NCI-H1694 treated with DMSO at 0.1 percent for 48 hours (cell line): ENCODE data around the gene OR52A5.
"Not testable (repeated sequence)": the region's sequence is repeated elsewhere in the genome, so short reads cannot be mapped to it uniquely, and the experiment has no call there.

Experiments
- DNase-seq: peaks from one replicate; lab custom pipeline; 2025; lab: John Stamatoyannopoulos, UW

OR52A5 gene

GRCh38 chr11:5137996-5138395 is at the start of gene OR52A5:
Gene OR52A5, minus strand, starts transcription at chr11:5138356. Its CDS starts 5,714 bp downstream, at chr11:5132642.
- no peak for DNase-seq

- DNase-seq, result no peak
Observed at GRCh38 chr11:5178046-5178837, 40.1 kb upstream of the OR52A5 start.

- DNase-seq, result no peak
Observed at GRCh38 chr11:5174934-5175333, 36.8 kb upstream of the OR52A5 start.

DNA sequence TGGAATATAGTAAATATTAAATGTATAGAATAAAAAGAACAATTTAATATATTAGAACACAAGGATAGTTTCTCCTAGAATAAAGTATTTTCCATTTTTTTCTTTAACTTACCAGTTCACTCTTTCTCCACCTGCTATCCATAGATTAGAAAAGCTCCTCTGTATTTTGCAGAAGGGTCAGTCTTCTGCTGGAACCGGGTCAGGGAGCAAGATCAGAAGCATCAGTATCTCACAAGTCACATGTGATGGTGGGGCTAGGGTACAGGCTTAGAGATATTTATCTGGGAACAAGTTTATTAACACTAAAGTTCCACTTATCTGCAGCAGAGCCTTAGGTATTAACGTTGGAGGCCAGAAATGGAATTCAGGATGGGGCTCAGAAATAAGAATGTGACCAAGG is 33.7 kb upstream of the OR52A5 start:
- DNase-seq, result no peak

- DNase-seq, result not testable (repeated sequence)
Observed at GRCh38 chr11:5165898-5166297, 27.7 kb upstream of the OR52A5 start.

- DNase-seq, result not testable (repeated sequence)
Observed at GRCh38 chr11:5164807-5165206, 26.7 kb upstream of the OR52A5 start.

GRCh38 chr11:5161045-5161444 is 22.9 kb upstream of the OR52A5 start:
- DNase-seq, result not testable (repeated sequence)

- DNase-seq, result not testable (repeated sequence)
Observed at GRCh38 chr11:5160217-5160616, 22.1 kb upstream of the OR52A5 start.

DNA sequence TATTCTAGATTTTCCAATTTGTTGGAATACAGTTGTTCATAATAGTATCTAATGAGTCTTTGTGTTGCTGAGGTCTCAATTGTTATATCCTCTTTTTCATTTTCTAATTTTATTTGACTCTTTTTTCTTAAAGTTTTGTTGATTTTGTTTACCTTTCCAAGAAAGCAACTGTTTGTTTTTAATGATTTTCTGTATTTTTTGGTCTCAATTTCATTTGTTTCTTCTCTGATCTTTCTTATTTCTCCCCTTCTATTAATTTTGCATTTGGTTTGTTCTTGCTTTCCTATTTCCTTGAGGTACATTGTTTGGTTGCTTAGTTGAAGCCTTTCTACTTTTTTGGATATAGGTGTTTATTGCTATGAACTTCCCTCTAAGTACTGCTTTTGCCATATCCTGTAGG is 21.6 kb upstream of the OR52A5 start:
- DNase-seq, result no peak

GRCh38 chr11:5154657-5155056 is 16.5 kb upstream of the OR52A5 start, which contains the start of gene OR52A1:
Gene OR52A1, minus strand, starts transcription at chr11:5154757. Its CDS starts 2,388 bp downstream, at chr11:5152369.
- no peak for DNase-seq

- no peak for DNase-seq
Observed at GRCh38 chr11:5153574-5154431, 15.6 kb upstream of the OR52A5 start.

DNA sequence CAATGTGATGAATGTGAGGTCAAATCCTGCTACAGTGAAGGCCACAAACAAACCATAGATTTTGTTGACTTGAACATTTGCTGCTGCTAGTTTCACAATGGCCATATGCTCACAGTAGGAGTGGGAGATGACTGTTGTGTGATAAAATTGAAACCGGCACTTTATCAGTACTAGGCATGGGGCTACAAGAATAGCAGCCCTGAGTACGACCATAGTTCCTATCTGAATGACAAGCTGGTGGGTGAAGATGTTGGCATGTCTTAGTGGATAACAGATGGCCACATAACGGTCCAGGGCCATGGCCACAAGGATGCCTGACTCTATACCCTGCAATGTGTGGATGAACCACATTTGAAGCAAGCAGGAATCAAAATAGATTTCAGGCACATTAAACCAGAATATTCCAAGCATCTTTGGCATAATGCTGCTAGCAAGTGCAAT is 13.6 kb upstream of the OR52A5 start:
- no peak for DNase-seq

DNA sequence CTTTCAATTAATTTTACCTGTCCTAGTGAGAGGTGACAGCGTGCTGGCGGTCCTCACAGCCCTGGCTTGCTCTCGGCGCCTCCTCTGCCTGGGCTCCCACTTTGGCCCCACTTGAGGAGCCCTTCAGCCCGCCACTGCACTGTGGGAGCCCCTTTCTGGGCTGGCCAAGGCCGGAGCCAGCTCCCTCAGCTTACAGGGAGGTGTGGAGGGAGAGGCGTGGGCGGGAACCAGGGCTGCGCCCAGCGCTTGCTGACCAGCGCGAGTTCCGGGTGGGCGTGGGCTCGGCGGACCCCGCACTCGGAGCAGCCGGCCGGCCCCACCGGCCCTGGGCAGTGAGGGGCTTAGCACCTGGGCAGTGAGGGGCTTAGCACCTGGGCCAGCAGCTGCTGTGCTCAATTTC is 6.0 kb upstream of the OR52A5 start:
- DNase-seq, result not testable (repeated sequence)

GRCh38 chr11:5137014-5137413 is 1.1 kb downstream of the OR52A5 start:
- no peak for DNase-seq

GRCh38 chr11:5136261-5136660 is 1.9 kb downstream of the OR52A5 start:
- DNase-seq, result no peak

DNA sequence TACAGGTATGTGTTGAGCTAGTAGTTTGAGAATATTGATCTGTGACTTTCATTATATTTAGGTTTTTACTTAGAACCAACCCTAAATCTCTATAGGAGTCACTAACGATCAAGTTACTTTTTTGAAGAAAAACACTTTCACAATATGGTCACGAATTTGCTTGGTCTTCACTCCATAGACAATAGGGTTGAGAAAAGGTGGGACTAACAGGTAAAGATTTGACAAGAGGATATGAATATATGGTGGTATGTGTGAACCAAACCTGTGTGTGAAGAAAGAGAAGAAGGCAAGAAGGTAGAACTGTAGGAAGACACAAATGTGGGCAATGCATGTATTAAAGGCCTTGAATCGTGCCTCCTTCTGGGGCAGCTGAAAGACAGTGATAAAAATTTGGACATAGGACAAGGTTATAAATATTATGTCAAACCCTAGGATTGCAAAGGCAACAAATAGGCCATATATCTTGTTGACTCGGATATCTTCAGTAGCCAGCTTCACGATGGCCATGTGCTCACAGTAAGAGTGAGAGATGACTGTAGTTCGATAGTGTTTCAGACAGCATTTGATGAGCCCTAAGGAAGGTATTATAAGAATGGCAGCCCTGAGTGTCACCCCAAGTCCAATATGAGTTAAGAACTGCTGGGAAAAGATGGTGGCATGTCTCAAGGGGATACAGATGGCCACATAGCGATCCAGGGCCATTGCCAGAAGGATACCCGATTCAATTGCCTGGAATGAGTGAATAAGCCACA is 6.4 kb downstream of the OR52A5 start:
- no peak for DNase-seq

- DNase-seq, result no peak
Observed at GRCh38 chr11:5129457-5129877, 8.7 kb downstream of the OR52A5 start.

DNA sequence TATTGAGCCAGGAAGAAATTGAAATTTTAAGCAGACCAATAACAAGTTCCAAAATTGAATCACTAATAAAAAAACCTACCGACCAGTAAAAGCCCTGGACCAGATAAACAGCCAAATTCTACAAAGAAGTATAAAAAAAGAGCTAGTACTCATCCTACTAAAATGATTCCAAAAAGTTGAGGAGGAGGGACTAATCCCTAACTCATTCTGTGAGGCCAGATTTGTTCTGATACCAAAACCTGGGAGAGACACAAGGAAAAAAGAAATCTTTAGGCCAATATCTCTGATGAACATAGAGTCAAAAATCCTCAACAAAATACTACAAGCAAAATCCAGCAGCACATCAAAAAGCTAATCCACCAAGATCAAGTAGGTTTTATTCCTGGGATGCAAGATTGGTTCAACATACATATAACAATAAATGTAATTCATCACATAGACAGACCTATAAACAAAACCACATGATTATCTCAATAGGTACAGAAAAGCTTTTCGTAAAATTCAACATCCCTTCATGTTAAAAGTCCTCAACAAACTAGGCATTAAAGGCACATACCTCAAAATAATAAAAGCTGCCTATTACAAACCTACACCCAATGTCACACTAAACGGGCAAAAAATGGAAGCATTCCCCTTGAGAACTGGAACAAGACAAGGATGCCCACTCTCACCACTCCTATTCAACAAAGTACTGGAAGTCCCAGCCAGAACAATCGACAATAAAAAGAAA is 13.1 kb downstream of the OR52A5 start:
- DNase-seq, result no peak

DNA sequence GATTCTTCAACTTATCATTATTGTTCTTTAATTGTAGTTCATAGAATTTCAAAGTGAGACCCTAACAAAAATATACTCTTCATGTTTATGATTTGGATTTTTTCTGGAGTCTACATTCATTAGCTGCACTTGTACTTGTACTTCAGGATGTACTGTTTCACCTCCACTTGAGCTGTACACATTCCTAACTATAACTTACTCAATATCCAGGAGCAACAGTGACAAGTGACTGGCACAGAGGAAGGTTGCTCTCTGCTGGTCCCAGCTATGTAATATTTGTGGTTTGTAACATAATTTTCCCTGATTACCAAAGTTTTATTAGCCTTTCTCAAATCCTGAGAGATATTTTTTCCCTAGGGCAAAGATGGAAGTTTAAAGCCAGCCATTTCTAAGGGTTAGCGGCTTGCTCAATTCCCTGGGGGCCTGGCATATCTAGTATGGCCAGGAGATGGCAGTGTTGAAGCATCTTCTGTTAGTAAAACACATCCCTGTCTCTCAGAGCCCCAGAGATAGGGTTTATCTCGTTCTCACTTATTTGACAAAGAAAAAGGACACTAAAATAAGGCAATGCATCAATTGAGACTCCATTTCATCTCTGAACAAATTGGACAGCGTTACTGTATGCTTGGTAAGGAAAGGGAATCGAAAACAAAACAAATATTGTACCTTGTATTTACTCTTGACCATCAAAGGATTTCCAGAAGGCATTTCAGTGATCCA is 14.2 kb downstream of the OR52A5 start:
- DNase-seq, result peak; percentile 20

DNA sequence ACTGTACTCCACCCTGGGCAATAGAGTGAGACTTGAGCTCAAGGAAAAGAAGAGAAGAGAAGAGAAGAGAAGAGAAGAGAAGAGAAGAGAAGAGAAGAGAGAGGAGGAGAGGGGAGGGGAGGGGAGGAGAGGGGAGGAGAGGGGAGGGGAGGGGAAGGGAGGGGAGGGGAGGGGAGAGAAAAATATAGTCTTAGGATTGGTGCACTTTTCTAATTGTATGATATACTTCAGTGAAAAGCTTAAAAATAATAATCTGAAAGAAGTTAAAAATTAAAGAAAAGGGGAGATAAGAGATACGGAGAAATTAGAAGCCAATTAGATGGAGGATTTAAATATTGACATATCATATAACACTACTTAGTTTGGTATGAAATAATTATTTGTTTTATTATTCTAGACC is 19.3 kb downstream of the OR52A5 start:
- no peak for DNase-seq

GRCh38 chr11:5117588-5117987 is 20.6 kb downstream of the OR52A5 start:
- no peak for DNase-seq
